ENCODE data around the gene DLG4.

DLG4 gene

GRCh38 chr17:7219812-7220592 is at the start of gene DLG4, which contains the start of gene ACADVL (continued):
- TF ChIP-seq ZSCAN5A (tag by site-specific recombination; IDR thresholded peaks at IDR 0.05) (peak; percentile 93), ZBTB26 (tag by site-specific recombination; optimal IDR thresholded peaks at IDR 0.05) (peak; percentile 84), ZNF354C (tag by site-specific recombination; IDR thresholded peaks at IDR 0.05; ENCODE audit: borderline replicate concordance, low read depth) (0 out of 2 replicates have a peak, but pooled peaks have one; percentile 4), KLF10 (tag by site-specific recombination; IDR thresholded peaks at IDR 0.05) (0 out of 2 replicates have a peak, but pooled peaks have one; percentile 48), PRDM1 (tag by site-specific recombination; IDR thresholded peaks at IDR 0.05) (peak; percentile 96), KLF17 (tag by site-specific recombination; IDR thresholded peaks at IDR 0.05) (peak; percentile 39; the same call in 1 of the 2 replicates), YY1 (tag by site-specific recombination; IDR thresholded peaks at IDR 0.05) (peak; percentile 26; the same call in 1 of the 2 replicates), KLF8 (tag by site-specific recombination; IDR thresholded peaks at IDR 0.05) (0 out of 2 replicates have a peak, but pooled peaks have one; percentile 53), ZEB2 (tag by site-specific recombination; IDR thresholded peaks at IDR 0.05) (peak; percentile 89), BCL11B (tag by site-specific recombination; IDR thresholded peaks at IDR 0.05; ENCODE audit: low read depth) (peak; percentile 90), KLF9 (tag by site-specific recombination; IDR thresholded peaks at IDR 0.05; ENCODE audit: low read depth) (peak; percentile 70), ZNF837 (tag by site-specific recombination; IDR thresholded peaks at IDR 0.05) (no peak), MZF1 (tag by site-specific recombination; IDR thresholded peaks at IDR 0.05; ENCODE audit: borderline replicate concordance) (no peak), ZNF658 (tag by site-specific recombination; IDR thresholded peaks at IDR 0.05) (no peak), ZNF585B (tag by site-specific recombination; IDR thresholded peaks at IDR 0.05) (no peak), ZBTB6 (tag by site-specific recombination; IDR thresholded peaks at IDR 0.05) (peak; percentile 86), ZNF521 (tag by site-specific recombination; IDR thresholded peaks at IDR 0.05) (no peak), ZNF146 (tag by site-specific recombination; IDR thresholded peaks at IDR 0.05) (peak; percentile 10; the same call in 1 of the 2 replicates), SP3 (tag by site-specific recombination; IDR thresholded peaks at IDR 0.05) (peak; percentile 70), REST (tag by site-specific recombination; IDR thresholded peaks at IDR 0.05) (peak; percentile 20; the same call in 1 of the 2 replicates), ZNF785 (tag by site-specific recombination; IDR thresholded peaks at IDR 0.05) (peak; percentile 66; the same call in 1 of the 2 replicates), ZNF843 (tag by site-specific recombination; IDR thresholded peaks at IDR 0.05) (peak; percentile 55; the same call in 1 of the 2 replicates), KLF16 (tag by site-specific recombination; IDR thresholded peaks at IDR 0.05) (peak; percentile 78), OSR2 (tag by site-specific recombination; IDR thresholded peaks at IDR 0.05) (no peak), ZNF610 (tag by site-specific recombination; IDR thresholded peaks at IDR 0.05; ENCODE audit: borderline replicate concordance) (0 out of 2 replicates have a peak, but pooled peaks have one; percentile 22), KLF7 (tag by site-specific recombination; IDR thresholded peaks at IDR 0.05; ENCODE audit: borderline replicate concordance) (0 out of 2 replicates have a peak, but pooled peaks have one; percentile 20), HIC1 (tag by site-specific recombination; IDR thresholded peaks at IDR 0.05) (peak; percentile 91), ZBTB8A (tag by site-specific recombination; IDR thresholded peaks at IDR 0.05) (peak; percentile 97), GLIS2 (tag by site-specific recombination; IDR thresholded peaks at IDR 0.05) (peak; percentile 62)

Data from HEK293 (cell line).